Liver (tissue), 9 donors: ENCODE results near the gene TCHP. TPM values are rescaled to one million over a fixed set of nuclear protein-coding genes. Genes with fewer than 3 reads are reported as not detected.
"Not testable (repeated sequence)": the region's sequence is repeated elsewhere in the genome, so short reads cannot be mapped to it uniquely, and the experiment has no call there.

Source experiments
- DNase-seq: peaks from one replicate; pipeline ENCODE4 v3.0.0-alpha.2; 2017; ENCODE audit warnings: low spot score
- H3K27ac ChIP-seq, 2 donors: one replicate each; pipeline ENCODE4 v1.7.0; 2013; ENCODE audit warnings: inconsistent platforms in 2 of 2, low read length in 2 of 2, control low read depth in 1 of 2, low read depth in 1 of 2, mild to moderate bottlenecking in 1 of 2
- H3K27me3 ChIP-seq, 4 donors: one replicate each; pipeline versions ENCODE4 v1.6.1 to v1.7.0; 2013; ENCODE audit warnings: low read length in 3 of 4, inconsistent platforms in 1 of 4, mild to moderate bottlenecking in 1 of 4, moderate library complexity in 1 of 4; ENCODE audit not compliant: control insufficient read depth in 4 of 4, insufficient read depth in 4 of 4
- H3K36me3 ChIP-seq, 4 donors: one replicate each; pipeline versions ENCODE4 v1.6.1 to v1.7.0; 2013; ENCODE audit warnings: low read length in 3 of 4, mild to moderate bottlenecking in 3 of 4, low read depth in 1 of 4, moderate library complexity in 1 of 4; ENCODE audit not compliant: control insufficient read depth in 4 of 4, insufficient read depth in 3 of 4
- H3K4me1 ChIP-seq, 4 donors: one replicate each; pipeline versions ENCODE4 v1.6.1 to v1.7.0; 2013; ENCODE audit warnings: low read length in 3 of 4, mild to moderate bottlenecking in 3 of 4, moderate library complexity in 1 of 4; ENCODE audit not compliant: control insufficient read depth in 4 of 4, insufficient read depth in 4 of 4
- H3K4me3 ChIP-seq, 3 donors: one replicate each; pipeline versions ENCODE4 v1.6.1 to v1.7.0; 2013; ENCODE audit warnings: low read length in 3 of 3, control low read depth in 1 of 3, low read depth in 1 of 3, mild to moderate bottlenecking in 1 of 3
- H3K9ac ChIP-seq, 2 donors: one replicate each; pipeline ENCODE4 v1.7.0; 2013; ENCODE audit warnings: low read length in 2 of 2, mild to moderate bottlenecking in 2 of 2, moderate library complexity in 2 of 2, control low read depth in 1 of 2, low read depth in 1 of 2
- H3K9me3 ChIP-seq, 4 donors: one replicate each; pipeline versions ENCODE4 v1.6.1 to v1.7.0; 2013; ENCODE audit warnings: low read length in 3 of 4; ENCODE audit not compliant: control insufficient read depth in 4 of 4
- CTCF ChIP-seq: fragments of 150-350 bp; IDR thresholded peaks from 2 replicates; pipeline ENCODE4 v1.5.1; 2017; ENCODE audit warnings: improper control_type of control experiment, low read depth, low read length; ENCODE audit not compliant: missing input control
- HNF4A ChIP-seq, 2 donors: conservative IDR thresholded peaks; 2 replicates each; pipeline ENCODE4 v1.6.1; 2016; ENCODE audit warnings: antibody characterized with exemption in 2 of 2, mild to moderate bottlenecking in 2 of 2
- HNF4G ChIP-seq: IDR thresholded peaks from 2 replicates; pipeline ENCODE4 v1.6.1; 2016; ENCODE audit warnings: antibody characterized with exemption
- JUND ChIP-seq, 2 donors: IDR thresholded peaks; 2 replicates each; pipeline ENCODE4 v1.6.1; 2016; ENCODE audit warnings: antibody characterized with exemption in 2 of 2
- MAX ChIP-seq: IDR thresholded peaks from 2 replicates; pipeline ENCODE4 v1.6.1; 2016; ENCODE audit warnings: antibody characterized with exemption
- RAD21 ChIP-seq, 2 donors: IDR thresholded peaks; 2 replicates each; pipeline ENCODE4 v1.6.1; 2016; ENCODE audit warnings: antibody characterized with exemption in 2 of 2, mild to moderate bottlenecking in 2 of 2
- SP1 ChIP-seq: IDR thresholded peaks from 2 replicates; pipeline ENCODE4 v1.6.1; 2018; ENCODE audit warnings: antibody characterized with exemption, mild to moderate bottlenecking
- TAF1 ChIP-seq: conservative IDR thresholded peaks from 2 replicates; pipeline ENCODE4 v1.6.1; 2016; ENCODE audit warnings: antibody characterized with exemption, mild to moderate bottlenecking
- YY1 ChIP-seq: IDR thresholded peaks from 2 replicates; pipeline ENCODE4 v1.6.1; 2016; ENCODE audit warnings: antibody characterized with exemption, mild to moderate bottlenecking
- ZBTB33 ChIP-seq: IDR thresholded peaks from 2 replicates; pipeline ENCODE4 v1.6.1; 2016; ENCODE audit warnings: antibody characterized with exemption
- WGBS: extraction: QIAGEN DNeasy Blood & Tissue Kit; methylation state at CpG from one replicate; pipeline ENCODE4 v1.1.7; 2013; 5-methylcytosine and 5-hydroxymethylcytosine counted together
- polyA plus RNA-seq, 2 donors: library from polyadenylated mRNA; stranded (reverse) in 1 of 2; unstranded in 1 of 2; fragments of 200-250 nt in 1 of 2; fragments of >200 nt in 1 of 2; fragmentation: Nextera tagmentation in 1 of 2; extraction: Ambion mirVana in 1 of 2; gene quantifications; one replicate each; pipeline versions ENCODE4 v1.2.1 to v1.2.3, GENCODE V29; 2013 to 2015
- total RNA-seq, 2 donors: library from RNA; depleted of rRNA; stranded (reverse); fragments of >200 nt; gene quantifications; one replicate each; pipeline ENCODE4 v1.2.3, GENCODE V29; 2014
- TF ChIP-seq, protein P1 (sequence below): IDR thresholded peaks from 2 replicates; pipeline ENCODE4 v1.6.1; 2016; ENCODE audit warnings: antibody characterized with exemption
- TF ChIP-seq, protein P2 (sequence below): IDR thresholded peaks from 2 replicates; pipeline ENCODE4 v1.6.1; 2016; ENCODE audit warnings: antibody characterized with exemption, mild to moderate bottlenecking
- donor health status: healthy.
- donor health status: healthy.
- donor health status: healthy.
- donor health status: healthy.
- donor health status: healthy.

TCHP gene
- total and polyA plus RNA-seq, 4 donors, result 5.0 to 9.8 (median 5.2) TPM

GRCh38 chr12:109890620-109891170 lies 9.4 kb upstream of the TCHP start:
- Histone ChIP-seq H3K27me3 (no peaks in the 10 kb centered on the region), H3K4me3 (no peak overlapping the region), H3K36me3 (no peaks in the 10 kb centered on the region), H3K4me1 (no peaks in the 10 kb centered on the region), H3K27ac (no peak overlapping the region), H3K9ac (no peak overlapping the region), H3K9me3 (no peaks in the 10 kb centered on the region)
- DNase-seq, result no peak
- TF ChIP-seq, protein P1, sequence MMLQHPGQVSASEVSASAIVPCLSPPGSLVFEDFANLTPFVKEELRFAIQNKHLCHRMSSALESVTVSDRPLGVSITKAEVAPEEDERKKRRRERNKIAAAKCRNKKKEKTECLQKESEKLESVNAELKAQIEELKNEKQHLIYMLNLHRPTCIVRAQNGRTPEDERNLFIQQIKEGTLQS, result no peak
- TF ChIP-seq RAD21 (IDR thresholded peaks at IDR 0.05) (no peak), HNF4A (conservative IDR thresholded peaks at IDR 0.05) (no peak), YY1 (no peak), CTCF (no peak), SP1 (no peak), HNF4G (no peak), JUND (IDR thresholded peaks at IDR 0.05) (no peak), TAF1 (no peak), ZBTB33 (no peak), MAX (no peak)
- TF ChIP-seq, protein P2, sequence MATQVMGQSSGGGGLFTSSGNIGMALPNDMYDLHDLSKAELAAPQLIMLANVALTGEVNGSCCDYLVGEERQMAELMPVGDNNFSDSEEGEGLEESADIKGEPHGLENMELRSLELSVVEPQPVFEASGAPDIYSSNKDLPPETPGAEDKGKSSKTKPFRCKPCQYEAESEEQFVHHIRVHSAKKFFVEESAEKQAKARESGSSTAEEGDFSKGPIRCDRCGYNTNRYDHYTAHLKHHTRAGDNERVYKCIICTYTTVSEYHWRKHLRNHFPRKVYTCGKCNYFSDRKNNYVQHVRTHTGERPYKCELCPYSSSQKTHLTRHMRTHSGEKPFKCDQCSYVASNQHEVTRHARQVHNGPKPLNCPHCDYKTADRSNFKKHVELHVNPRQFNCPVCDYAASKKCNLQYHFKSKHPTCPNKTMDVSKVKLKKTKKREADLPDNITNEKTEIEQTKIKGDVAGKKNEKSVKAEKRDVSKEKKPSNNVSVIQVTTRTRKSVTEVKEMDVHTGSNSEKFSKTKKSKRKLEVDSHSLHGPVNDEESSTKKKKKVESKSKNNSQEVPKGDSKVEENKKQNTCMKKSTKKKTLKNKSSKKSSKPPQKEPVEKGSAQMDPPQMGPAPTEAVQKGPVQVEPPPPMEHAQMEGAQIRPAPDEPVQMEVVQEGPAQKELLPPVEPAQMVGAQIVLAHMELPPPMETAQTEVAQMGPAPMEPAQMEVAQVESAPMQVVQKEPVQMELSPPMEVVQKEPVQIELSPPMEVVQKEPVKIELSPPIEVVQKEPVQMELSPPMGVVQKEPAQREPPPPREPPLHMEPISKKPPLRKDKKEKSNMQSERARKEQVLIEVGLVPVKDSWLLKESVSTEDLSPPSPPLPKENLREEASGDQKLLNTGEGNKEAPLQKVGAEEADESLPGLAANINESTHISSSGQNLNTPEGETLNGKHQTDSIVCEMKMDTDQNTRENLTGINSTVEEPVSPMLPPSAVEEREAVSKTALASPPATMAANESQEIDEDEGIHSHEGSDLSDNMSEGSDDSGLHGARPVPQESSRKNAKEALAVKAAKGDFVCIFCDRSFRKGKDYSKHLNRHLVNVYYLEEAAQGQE, result no peak
- WGBS, result 66% methylated on average over 13 of the region's 13 CpGs

DNA sequence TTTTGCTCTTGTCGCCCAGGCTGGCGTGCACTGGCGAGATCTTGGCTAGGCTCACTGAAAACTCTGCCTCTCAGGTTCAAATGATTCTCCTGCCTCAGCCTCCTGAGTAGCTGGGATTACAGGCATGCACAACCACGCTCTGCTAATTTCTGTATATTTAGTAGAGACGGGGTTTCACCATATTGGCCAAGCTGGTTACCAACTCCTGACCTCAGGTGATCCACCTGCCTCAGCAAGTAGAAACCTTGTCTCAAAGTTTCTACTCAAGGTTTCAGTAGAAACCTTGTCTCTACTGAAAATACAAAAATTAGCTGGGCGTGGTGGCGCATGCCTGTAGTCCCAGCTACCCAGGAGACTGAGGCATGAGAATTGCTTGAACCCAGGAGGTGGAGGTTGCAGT lies 8.3 kb upstream of the TCHP start:
- not testable (repeated sequence) for H3K36me3 ChIP-seq, H3K27ac ChIP-seq, H3K9ac ChIP-seq, H3K27me3 ChIP-seq, H3K4me1 ChIP-seq, DNase-seq, H3K9me3 ChIP-seq, H3K4me3 ChIP-seq
- 89% methylated on average over 7 of the region's 7 CpGs for WGBS
